ENCODE measurements around the gene CYP3A4. TPM values are rescaled to one million over a fixed set of nuclear protein-coding genes. Genes with fewer than 3 reads are reported as not detected.

Gene CYP3A4
- total and polyA plus RNA-seq, 2 of the 8 experiments (the other 6 are each of a cell fraction or from before 2014, with no cell fraction given), result not detected

- TF ChIP-seq, protein P1, sequence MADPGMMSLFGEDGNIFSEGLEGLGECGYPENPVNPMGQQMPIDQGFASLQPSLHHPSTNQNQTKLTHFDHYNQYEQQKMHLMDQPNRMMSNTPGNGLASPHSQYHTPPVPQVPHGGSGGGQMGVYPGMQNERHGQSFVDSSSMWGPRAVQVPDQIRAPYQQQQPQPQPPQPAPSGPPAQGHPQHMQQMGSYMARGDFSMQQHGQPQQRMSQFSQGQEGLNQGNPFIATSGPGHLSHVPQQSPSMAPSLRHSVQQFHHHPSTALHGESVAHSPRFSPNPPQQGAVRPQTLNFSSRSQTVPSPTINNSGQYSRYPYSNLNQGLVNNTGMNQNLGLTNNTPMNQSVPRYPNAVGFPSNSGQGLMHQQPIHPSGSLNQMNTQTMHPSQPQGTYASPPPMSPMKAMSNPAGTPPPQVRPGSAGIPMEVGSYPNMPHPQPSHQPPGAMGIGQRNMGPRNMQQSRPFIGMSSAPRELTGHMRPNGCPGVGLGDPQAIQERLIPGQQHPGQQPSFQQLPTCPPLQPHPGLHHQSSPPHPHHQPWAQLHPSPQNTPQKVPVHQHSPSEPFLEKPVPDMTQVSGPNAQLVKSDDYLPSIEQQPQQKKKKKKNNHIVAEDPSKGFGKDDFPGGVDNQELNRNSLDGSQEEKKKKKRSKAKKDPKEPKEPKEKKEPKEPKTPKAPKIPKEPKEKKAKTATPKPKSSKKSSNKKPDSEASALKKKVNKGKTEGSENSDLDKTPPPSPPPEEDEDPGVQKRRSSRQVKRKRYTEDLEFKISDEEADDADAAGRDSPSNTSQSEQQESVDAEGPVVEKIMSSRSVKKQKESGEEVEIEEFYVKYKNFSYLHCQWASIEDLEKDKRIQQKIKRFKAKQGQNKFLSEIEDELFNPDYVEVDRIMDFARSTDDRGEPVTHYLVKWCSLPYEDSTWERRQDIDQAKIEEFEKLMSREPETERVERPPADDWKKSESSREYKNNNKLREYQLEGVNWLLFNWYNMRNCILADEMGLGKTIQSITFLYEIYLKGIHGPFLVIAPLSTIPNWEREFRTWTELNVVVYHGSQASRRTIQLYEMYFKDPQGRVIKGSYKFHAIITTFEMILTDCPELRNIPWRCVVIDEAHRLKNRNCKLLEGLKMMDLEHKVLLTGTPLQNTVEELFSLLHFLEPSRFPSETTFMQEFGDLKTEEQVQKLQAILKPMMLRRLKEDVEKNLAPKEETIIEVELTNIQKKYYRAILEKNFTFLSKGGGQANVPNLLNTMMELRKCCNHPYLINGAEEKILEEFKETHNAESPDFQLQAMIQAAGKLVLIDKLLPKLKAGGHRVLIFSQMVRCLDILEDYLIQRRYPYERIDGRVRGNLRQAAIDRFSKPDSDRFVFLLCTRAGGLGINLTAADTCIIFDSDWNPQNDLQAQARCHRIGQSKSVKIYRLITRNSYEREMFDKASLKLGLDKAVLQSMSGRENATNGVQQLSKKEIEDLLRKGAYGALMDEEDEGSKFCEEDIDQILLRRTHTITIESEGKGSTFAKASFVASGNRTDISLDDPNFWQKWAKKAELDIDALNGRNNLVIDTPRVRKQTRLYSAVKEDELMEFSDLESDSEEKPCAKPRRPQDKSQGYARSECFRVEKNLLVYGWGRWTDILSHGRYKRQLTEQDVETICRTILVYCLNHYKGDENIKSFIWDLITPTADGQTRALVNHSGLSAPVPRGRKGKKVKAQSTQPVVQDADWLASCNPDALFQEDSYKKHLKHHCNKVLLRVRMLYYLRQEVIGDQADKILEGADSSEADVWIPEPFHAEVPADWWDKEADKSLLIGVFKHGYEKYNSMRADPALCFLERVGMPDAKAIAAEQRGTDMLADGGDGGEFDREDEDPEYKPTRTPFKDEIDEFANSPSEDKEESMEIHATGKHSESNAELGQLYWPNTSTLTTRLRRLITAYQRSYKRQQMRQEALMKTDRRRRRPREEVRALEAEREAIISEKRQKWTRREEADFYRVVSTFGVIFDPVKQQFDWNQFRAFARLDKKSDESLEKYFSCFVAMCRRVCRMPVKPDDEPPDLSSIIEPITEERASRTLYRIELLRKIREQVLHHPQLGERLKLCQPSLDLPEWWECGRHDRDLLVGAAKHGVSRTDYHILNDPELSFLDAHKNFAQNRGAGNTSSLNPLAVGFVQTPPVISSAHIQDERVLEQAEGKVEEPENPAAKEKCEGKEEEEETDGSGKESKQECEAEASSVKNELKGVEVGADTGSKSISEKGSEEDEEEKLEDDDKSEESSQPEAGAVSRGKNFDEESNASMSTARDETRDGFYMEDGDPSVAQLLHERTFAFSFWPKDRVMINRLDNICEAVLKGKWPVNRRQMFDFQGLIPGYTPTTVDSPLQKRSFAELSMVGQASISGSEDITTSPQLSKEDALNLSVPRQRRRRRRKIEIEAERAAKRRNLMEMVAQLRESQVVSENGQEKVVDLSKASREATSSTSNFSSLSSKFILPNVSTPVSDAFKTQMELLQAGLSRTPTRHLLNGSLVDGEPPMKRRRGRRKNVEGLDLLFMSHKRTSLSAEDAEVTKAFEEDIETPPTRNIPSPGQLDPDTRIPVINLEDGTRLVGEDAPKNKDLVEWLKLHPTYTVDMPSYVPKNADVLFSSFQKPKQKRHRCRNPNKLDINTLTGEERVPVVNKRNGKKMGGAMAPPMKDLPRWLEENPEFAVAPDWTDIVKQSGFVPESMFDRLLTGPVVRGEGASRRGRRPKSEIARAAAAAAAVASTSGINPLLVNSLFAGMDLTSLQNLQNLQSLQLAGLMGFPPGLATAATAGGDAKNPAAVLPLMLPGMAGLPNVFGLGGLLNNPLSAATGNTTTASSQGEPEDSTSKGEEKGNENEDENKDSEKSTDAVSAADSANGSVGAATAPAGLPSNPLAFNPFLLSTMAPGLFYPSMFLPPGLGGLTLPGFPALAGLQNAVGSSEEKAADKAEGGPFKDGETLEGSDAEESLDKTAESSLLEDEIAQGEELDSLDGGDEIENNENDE (IDR thresholded peaks at IDR 0.05; ENCODE audit: insufficient replicate concordance, low read length), result no peak
- TF ChIP-seq GTF2F1 (IDR thresholded peaks at IDR 0.05; ENCODE audit: borderline replicate concordance, low read depth, low read length) (no peak), SP1 (IDR thresholded peaks at IDR 0.05; ENCODE audit: low read depth, low read length) (no peak), NRF1 (IDR thresholded peaks at IDR 0.05; ENCODE audit: low read depth, low read length) (no peak), JUN (IDR thresholded peaks at IDR 0.05; ENCODE audit: low read depth, low read length) (no peak), TAF7 (optimal IDR thresholded peaks at IDR 0.05; ENCODE audit: borderline replicate concordance, low read depth, low read length) (no peak), HDAC2 (IDR thresholded peaks at IDR 0.05; ENCODE audit: borderline replicate concordance in 1 of 2, low read depth in 2 of 2, low read length in 2 of 2) (no peak), EZH2 (IDR thresholded peaks at IDR 0.05; ENCODE audit: low read depth, low read length, severe bottlenecking) (no peak), SRF (IDR thresholded peaks at IDR 0.05; ENCODE audit: low read depth, low read length) (no peak), ZNF274 (IDR thresholded peaks at IDR 0.05; ENCODE audit: borderline replicate concordance, extremely low read depth, low read length) (no peak), MAFK (IDR thresholded peaks at IDR 0.05; ENCODE audit: low read depth, low read length) (no peak), TCF12 (IDR thresholded peaks at IDR 0.05; ENCODE audit: low read depth, low read length) (no peak), ASH2L (IDR thresholded peaks at IDR 0.05; ENCODE audit: low read length) (no peak)
Measured at GRCh38 chr7:99808766-99809165, 24.8 kb upstream of the CYP3A4 start (continued).
